Mesothelial cell of epicardium (in vitro differentiated cells): Measurements from ENCODE around the gene MYOM1. TPM values are rescaled to one million over a fixed set of nuclear protein-coding genes. Genes with fewer than 3 reads are reported as not detected.

Experiments
- DNase-seq, 2 experiments: peaks; one replicate each; pipeline ENCODE4 v3.0.0; 2021; ENCODE audit warnings: low spot score in 2 of 2; ENCODE audit not compliant: unreplicated experiment in 2 of 2
- H3K27ac Mint-ChIP-seq: 2 replicates; pipeline ENCODE4 v1.8.0; 2021; ENCODE audit warnings: mixed read lengths
- H3K27me3 Mint-ChIP-seq: 2 replicates; pipeline ENCODE4 v1.8.0; 2021; ENCODE audit warnings: low read depth, mixed read lengths
- H3K36me3 Mint-ChIP-seq: 2 replicates; pipeline ENCODE4 v1.8.0; 2021; ENCODE audit warnings: mixed read lengths
- H3K4me1 Mint-ChIP-seq: 2 replicates; pipeline ENCODE4 v1.8.0; 2021; ENCODE audit warnings: mixed read lengths
- H3K4me3 Mint-ChIP-seq: 2 replicates; pipeline ENCODE4 v1.8.0; 2021; ENCODE audit warnings: mild to moderate bottlenecking, moderate library complexity, mixed read lengths
- H3K9me3 Mint-ChIP-seq: 2 replicates; pipeline ENCODE4 v1.8.0; 2021; ENCODE audit warnings: mixed read lengths
- total RNA-seq: library from RNA; stranded (reverse); gene quantifications from 3 replicates; pipeline ENCODE4 v1.2.1, GENCODE V29; 2021
- TF ChIP-seq, protein P1 (sequence below): fragments of 200-600 bp; sonication (generic); IDR thresholded peaks from one replicate; pipeline ENCODE4 v1.5.0; 2021; ENCODE audit warnings: antibody characterized with exemption; ENCODE audit not compliant: unreplicated experiment

MYOM1 gene
- total RNA-seq, 1 donor from 2014 or later: 2.8 TPM

DNA sequence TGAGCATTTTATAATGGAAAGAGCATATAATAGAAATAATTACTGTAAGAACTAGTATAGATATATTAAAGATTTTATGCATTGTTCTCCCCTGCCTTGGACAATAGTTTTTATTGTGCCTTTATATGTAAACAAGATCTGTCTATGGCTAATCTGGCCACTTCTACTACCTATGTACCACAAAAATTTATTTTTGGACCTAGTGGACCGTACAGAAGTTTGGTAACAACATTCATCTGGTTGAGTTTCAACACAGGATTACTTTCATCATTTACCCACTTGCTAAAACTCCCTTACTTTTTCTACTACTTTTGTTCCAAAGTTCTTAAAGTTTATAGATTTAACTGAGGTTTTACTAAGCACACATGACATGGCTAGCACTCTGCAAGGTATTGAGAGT is 13.2 kb upstream of the MYOM1 start:
- Mint-ChIP-seq H3K27ac (no peak overlapping the region), H3K4me1 (no peaks in the 10 kb centered on the region), H3K4me3 (no peak overlapping the region), H3K27me3 (no peaks in the 10 kb centered on the region), H3K36me3 (no peaks in the 10 kb centered on the region), H3K9me3 (peaks cover 3% of the 10 kb centered on the region)
- TF ChIP-seq, protein P1, sequence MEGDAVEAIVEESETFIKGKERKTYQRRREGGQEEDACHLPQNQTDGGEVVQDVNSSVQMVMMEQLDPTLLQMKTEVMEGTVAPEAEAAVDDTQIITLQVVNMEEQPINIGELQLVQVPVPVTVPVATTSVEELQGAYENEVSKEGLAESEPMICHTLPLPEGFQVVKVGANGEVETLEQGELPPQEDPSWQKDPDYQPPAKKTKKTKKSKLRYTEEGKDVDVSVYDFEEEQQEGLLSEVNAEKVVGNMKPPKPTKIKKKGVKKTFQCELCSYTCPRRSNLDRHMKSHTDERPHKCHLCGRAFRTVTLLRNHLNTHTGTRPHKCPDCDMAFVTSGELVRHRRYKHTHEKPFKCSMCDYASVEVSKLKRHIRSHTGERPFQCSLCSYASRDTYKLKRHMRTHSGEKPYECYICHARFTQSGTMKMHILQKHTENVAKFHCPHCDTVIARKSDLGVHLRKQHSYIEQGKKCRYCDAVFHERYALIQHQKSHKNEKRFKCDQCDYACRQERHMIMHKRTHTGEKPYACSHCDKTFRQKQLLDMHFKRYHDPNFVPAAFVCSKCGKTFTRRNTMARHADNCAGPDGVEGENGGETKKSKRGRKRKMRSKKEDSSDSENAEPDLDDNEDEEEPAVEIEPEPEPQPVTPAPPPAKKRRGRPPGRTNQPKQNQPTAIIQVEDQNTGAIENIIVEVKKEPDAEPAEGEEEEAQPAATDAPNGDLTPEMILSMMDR: no peak
- DNase-seq: no peak

DNA sequence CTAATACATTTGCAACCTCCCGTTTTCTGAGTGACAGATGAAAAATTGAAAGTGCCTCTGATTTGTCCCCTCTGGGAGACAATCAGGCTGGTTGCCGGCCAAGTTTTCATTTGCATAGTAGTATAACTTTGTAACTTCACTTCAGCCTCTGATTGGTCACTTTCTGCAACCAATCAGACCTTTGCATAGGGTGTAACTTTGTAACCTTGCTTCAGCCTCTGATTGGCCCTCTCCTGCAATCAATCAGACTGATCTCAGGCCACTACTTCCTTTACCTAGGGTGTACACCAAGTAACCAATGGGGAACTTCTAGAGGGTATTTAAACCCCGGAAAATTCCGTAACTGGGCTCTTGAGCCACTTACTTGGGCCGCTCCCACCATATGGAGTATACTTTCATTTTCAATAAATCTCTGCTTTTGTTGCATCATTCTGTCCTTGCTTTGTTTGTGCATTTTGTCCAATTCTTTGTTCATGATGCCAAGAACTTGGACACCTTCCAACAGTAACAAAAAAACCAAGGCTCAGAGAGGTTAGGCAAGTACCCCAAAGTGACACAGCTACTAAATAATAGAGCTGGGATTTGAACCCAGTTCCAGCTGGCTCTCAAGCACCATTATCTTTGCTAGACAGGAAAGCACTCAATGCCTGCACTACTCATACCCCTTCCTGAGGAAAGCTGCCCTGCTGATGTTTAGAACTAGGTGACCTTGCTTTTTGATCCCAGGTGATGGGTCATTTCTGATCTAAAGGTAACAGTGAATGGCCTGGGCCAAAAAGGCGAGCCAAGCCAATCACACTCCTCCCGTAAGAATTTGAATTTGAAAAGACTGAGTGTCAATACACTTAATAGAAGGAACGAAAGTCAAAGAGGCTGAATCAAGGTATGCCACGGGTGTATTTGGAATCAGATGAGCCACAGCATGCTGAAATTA is 10.9 kb upstream of the MYOM1 start:
- Mint-ChIP-seq H3K27me3 (no peaks in the 10 kb centered on the region), H3K36me3 (no peaks in the 10 kb centered on the region), H3K27ac (no peak overlapping the region), H3K4me1 (peaks cover 4% of the 10 kb centered on the region), H3K4me3 (no peak overlapping the region), H3K9me3 (no peaks in the 10 kb centered on the region)
- no peak for DNase-seq
- TF ChIP-seq, protein P1: no peak

DNA sequence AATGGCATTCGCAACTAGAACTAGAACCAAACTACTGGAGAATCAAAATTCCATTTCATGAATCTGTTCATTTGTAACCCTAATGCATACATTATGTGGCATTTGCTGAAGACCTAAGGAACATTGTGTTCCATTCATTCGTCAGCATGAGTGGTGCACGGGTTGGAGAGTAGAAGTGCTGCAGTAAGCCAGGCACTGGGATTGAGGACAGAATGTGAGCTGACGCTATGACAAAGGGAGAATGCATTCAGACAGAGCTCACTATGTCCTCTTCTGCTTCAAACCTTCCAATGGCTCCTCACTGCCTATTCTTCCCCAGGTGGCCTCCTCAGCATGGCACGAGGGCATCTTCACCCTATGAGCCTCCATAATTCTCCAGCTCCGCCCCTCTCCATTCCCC is 6.3 kb upstream of the MYOM1 start:
- Mint-ChIP-seq H3K36me3 (no peaks in the 10 kb centered on the region), H3K27me3 (no peaks in the 10 kb centered on the region), H3K4me3 (no peak overlapping the region), H3K4me1 (peaks cover 8% of the 10 kb centered on the region), H3K27ac (no peak overlapping the region), H3K9me3 (no peaks in the 10 kb centered on the region)
- TF ChIP-seq, protein P1: no peak
- no peak for DNase-seq

DNA sequence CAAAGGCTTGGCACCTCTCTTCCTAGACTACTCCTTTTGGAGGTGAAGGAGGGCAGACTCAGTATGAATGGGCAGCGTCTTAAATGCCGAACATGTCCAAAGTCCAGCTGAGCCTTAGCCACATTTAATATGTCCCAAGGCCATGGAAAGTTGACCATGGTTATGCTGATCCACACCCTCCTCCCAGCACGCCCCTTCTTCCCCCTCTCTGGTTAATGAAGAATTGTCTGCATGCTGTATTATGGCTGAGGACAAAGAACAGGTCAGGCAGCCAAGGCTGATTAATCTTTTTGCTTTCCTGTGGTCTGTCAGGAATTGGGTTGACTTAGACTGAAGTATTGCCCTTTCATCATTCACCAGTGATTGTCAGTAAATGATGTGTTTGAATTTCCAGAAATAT is 5.8 kb upstream of the MYOM1 start:
- Mint-ChIP-seq H3K27ac (no peak overlapping the region), H3K9me3 (no peaks in the 10 kb centered on the region), H3K27me3 (no peaks in the 10 kb centered on the region), H3K36me3 (no peaks in the 10 kb centered on the region), H3K4me1 (peaks cover 8% of the 10 kb centered on the region), H3K4me3 (no peak overlapping the region)
- DNase-seq: no peak
- TF ChIP-seq, protein P1: no peak

DNA sequence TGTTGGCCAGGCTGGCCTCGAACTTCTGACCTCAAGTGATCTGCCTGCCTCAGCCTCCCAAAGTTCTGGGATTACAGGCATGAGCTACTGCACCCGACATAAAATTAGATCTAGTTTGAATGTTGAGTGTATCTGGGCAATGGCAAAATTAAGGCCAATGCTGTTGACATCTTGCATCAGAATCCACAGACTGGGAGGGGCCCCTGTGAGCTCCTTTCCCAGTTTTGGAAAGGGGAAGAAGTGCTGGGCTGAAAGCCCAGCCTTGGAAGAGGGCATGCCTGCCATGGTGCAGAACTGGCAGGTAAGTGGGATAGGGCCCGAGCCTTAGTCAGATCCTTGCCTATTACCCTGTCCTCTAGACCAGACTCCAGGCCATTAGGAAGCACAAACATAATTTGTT is 4.5 kb upstream of the MYOM1 start:
- no peaks in the 10 kb centered on the region for H3K36me3 Mint-ChIP-seq
- no peak for DNase-seq

More for the DNA sequence above, 4.5 kb upstream of the MYOM1 start:
- no peaks in the 10 kb centered on the region for H3K27me3 Mint-ChIP-seq
- H3K4me3 Mint-ChIP-seq: no peak overlapping the region
- peaks cover 20% of the 10 kb centered on the region for H3K4me1 Mint-ChIP-seq
- H3K27ac Mint-ChIP-seq: no peak overlapping the region
- TF ChIP-seq, protein P1: no peak
- no peaks in the 10 kb centered on the region for H3K9me3 Mint-ChIP-seq
